Measurements from ENCODE around the gene FANCM. TPM values are rescaled to one million over a fixed set of nuclear protein-coding genes. Genes with fewer than 3 reads are reported as not detected.

FANCM gene
- total RNA-seq, 1 experiment from 2014 or later: 20.8 TPM

GRCh38 chr14:45181806-45182205 lies 46.1 kb downstream of the FANCM start:
- no TSS peak for BruUV-seq (replicated peaks)
- no peaks in the 10 kb centered on the region for H3K9me3 ChIP-seq (ENCODE audit: low read depth, low read length, poor library complexity, severe bottlenecking)
- CTCF ChIA-PET: no interaction called here
- H3K4me3 ChIP-seq (ENCODE audit: low read depth, low read length, poor library complexity, severe bottlenecking): no peak overlapping the region
- H3K27ac ChIP-seq (ENCODE audit: low read depth, low read length, poor library complexity, severe bottlenecking): no peak overlapping the region
- TF ChIP-seq EZH2 (IDR thresholded peaks at IDR 0.05; ENCODE audit: borderline replicate concordance, low read depth, low read length, poor library complexity, severe bottlenecking): no peak
- TF ChIP-seq CTCF (conservative IDR thresholded peaks at IDR 0.05; ENCODE audit: low read depth, low read length): no peak
- POLR2A ChIA-PET (ENCODE audit: low non-redundant PET): no interaction called here
- H3K4me1 ChIP-seq (ENCODE audit: insufficient read depth, low read length, poor library complexity, severe bottlenecking): no peaks in the 10 kb centered on the region
- DNase-seq (ENCODE audit: low spot score): no peak
- H3K27me3 ChIP-seq (replicated peaks; ENCODE audit: insufficient read depth, low read depth, low read length, poor library complexity): no peaks in the 10 kb centered on the region
- intact Hi-C loops (cut with micrococcal nuclease; ENCODE audit: unreplicated experiment): no loop called here
- H3K36me3 ChIP-seq (ENCODE audit: insufficient read depth, low read length, poor library complexity, severe bottlenecking): no peaks in the 10 kb centered on the region

GRCh38 chr14:45185100-45185814 lies 49.5 kb downstream of the FANCM start:
- H3K27ac ChIP-seq (ENCODE audit: low read depth, low read length, poor library complexity, severe bottlenecking): no peak overlapping the region
- no TSS peak for BruUV-seq (replicated peaks)
- intact Hi-C loops (cut with micrococcal nuclease; ENCODE audit: unreplicated experiment): no loop called here
- H3K27me3 ChIP-seq (replicated peaks; ENCODE audit: insufficient read depth, low read depth, low read length, poor library complexity): no peaks in the 10 kb centered on the region
- ChIA-PET POLR2A (ENCODE audit: low non-redundant PET) (no interaction called here), CTCF (no interaction called here)
- H3K9me3 ChIP-seq (ENCODE audit: low read depth, low read length, poor library complexity, severe bottlenecking): no peaks in the 10 kb centered on the region
- TF ChIP-seq CTCF (conservative IDR thresholded peaks at IDR 0.05; ENCODE audit: low read depth, low read length) (no peak), EZH2 (IDR thresholded peaks at IDR 0.05; ENCODE audit: borderline replicate concordance, low read depth, low read length, poor library complexity, severe bottlenecking) (no peak)
- no peaks in the 10 kb centered on the region for H3K4me1 ChIP-seq (ENCODE audit: insufficient read depth, low read length, poor library complexity, severe bottlenecking)
- no peak for DNase-seq (ENCODE audit: low spot score)
- H3K36me3 ChIP-seq (ENCODE audit: insufficient read depth, low read length, poor library complexity, severe bottlenecking): peaks cover 16% of the 10 kb centered on the region
- H3K4me3 ChIP-seq (ENCODE audit: low read depth, low read length, poor library complexity, severe bottlenecking): no peak overlapping the region

- BruUV-seq (replicated peaks): no TSS peak
- H3K4me1 ChIP-seq (ENCODE audit: insufficient read depth, low read length, poor library complexity, severe bottlenecking): peaks cover 8% of the 10 kb centered on the region
- POLR2A ChIA-PET (ENCODE audit: low non-redundant PET): no interaction called here
- no peaks in the 10 kb centered on the region for H3K27me3 ChIP-seq (replicated peaks; ENCODE audit: insufficient read depth, low read depth, low read length, poor library complexity)
- H3K4me3 ChIP-seq (ENCODE audit: low read depth, low read length, poor library complexity, severe bottlenecking): no peak overlapping the region
- intact Hi-C loops (cut with micrococcal nuclease; ENCODE audit: unreplicated experiment): no loop called here
- TF ChIP-seq EZH2 (IDR thresholded peaks at IDR 0.05; ENCODE audit: borderline replicate concordance, low read depth, low read length, poor library complexity, severe bottlenecking) (no peak), CTCF (conservative IDR thresholded peaks at IDR 0.05; ENCODE audit: low read depth, low read length) (no peak)
- no peaks in the 10 kb centered on the region for H3K9me3 ChIP-seq (ENCODE audit: low read depth, low read length, poor library complexity, severe bottlenecking)
- CTCF ChIA-PET: no interaction called here
- no peak for DNase-seq (ENCODE audit: low spot score)
- H3K36me3 ChIP-seq (ENCODE audit: insufficient read depth, low read length, poor library complexity, severe bottlenecking): no peaks in the 10 kb centered on the region
- H3K27ac ChIP-seq (ENCODE audit: low read depth, low read length, poor library complexity, severe bottlenecking): no peak overlapping the region
Measured at GRCh38 chr14:45194964-45195363, 59.2 kb downstream of the FANCM start.

Data from A673 (cell line).